ENCODE results near the gene STAT3.
"Not testable (repeated sequence)": the region's sequence is repeated elsewhere in the genome, so short reads cannot be mapped to it uniquely, and the experiment has no call there.

GRCh38 chr17:42360388-42360787 lies 27.9 kb downstream of the STAT3 start:
- not testable (repeated sequence) for TF ChIP-seq CTCF (conservative IDR thresholded peaks at IDR 0.05; ENCODE audit: low read depth, low read length); EZH2 (IDR thresholded peaks at IDR 0.05; ENCODE audit: borderline replicate concordance, low read depth, low read length, poor library complexity, severe bottlenecking)

Measured in A673 (cell line).